ENCODE results near the gene IRGQ.
"Not testable (repeated sequence)": the region's sequence is repeated elsewhere in the genome, so short reads cannot be mapped to it uniquely, and the experiment has no call there.

The IRGQ gene

DNA sequence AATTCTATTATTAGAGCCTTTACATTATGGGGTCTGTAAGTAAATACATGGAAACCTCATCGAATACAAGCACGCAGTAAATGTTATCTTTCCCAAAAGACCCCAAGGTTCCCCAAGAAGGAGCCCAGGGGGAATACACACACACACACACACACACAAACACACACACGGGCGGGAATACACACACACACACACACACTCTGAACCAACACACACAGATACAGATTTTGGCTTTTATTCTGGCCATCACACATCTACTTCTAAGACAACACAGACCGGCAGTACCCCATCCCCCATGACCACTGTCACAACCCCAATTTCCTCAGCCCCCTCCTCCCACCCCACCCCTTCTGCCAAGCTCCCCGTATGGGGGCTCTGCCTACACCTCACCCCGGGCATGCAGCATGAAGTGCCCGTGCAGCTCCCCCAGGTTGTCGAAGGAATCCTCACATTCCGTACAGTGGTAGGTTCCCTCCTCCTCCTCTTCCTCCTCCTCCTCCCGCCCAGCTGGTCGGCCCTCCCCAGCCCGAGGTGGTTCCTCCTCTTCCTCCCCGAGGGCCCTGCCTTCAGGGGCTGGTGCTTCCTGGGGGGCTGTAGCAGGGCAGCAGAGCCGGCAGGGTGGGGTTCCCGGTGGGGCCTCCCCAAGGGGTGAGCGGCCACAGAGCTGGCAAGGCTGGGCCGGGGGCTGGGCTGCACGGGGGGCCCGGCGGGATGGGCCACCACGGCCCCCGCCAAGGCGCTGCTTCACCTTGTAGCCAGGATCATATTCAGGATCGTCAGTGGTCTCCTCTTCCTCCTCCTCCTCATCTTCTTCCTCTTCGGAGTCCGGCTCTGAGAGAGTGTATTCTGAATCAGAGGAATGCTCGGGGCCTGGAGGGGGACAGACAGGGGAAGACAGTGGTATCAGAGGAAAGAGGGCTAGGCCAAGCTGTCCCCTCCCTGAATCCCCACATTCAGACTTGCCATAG lies 11.6 kb upstream of the IRGQ start:
- Histone ChIP-seq H3K36me3 (ENCODE audit: control insufficient read depth, insufficient read depth, low read length, severe bottlenecking) (peaks cover 17% of the 10 kb centered on the region), H3K9me3 (ENCODE audit: control insufficient read depth, low read length) (no peaks in the 10 kb centered on the region), H3K4me1 (ENCODE audit: control insufficient read depth, insufficient read depth, low read length) (no peaks in the 10 kb centered on the region), H3K4me3 (ENCODE audit: low read length) (no peak overlapping the region), H3K9ac (ENCODE audit: low read length) (no peak overlapping the region), H3K27me3 (replicated peaks; ENCODE audit: control insufficient read depth, insufficient read depth, low read length) (no peaks in the 10 kb centered on the region)
- no peak for DNase-seq (ENCODE audit: low read depth)

DNA sequence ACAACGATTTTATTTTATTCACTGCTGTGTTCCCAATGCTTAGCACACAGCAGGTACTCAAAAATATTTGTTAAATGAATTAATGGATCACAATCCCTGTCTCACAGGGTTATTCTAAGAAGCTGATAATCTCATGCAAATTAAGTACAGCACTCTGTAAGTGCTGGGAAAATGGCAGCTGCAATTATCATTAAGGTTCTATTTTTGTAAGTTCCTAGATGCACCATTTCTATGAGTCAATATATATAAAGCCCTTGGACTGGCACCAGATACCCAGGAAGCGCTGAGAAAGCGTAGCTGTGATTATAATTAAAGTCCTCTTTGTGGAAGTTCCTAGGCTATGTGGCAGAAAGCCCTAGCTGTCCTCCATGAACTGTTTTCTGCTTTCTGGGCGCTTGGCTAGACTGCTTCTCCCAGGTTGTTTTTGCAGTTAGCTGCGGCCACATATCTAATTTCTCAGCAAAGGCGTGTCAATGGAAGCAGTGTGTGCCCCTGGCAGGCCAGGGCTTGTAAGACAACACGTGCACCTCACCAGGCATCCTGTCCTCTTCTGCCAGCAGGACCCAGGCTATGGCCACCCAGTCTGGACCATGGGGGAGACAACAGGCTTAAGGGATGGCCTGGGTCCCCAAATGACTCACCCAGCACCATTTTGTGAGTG lies 10.8 kb upstream of the IRGQ start:
- H3K4me3 ChIP-seq (ENCODE audit: low read length): no peak overlapping the region
- H3K4me1 ChIP-seq (ENCODE audit: control insufficient read depth, insufficient read depth, low read length): no peaks in the 10 kb centered on the region
- DNase-seq (ENCODE audit: low read depth): no peak
- peaks cover 10% of the 10 kb centered on the region for H3K36me3 ChIP-seq (ENCODE audit: control insufficient read depth, insufficient read depth, low read length, severe bottlenecking)
- H3K9me3 ChIP-seq (ENCODE audit: control insufficient read depth, low read length): no peaks in the 10 kb centered on the region
- no peaks in the 10 kb centered on the region for H3K27me3 ChIP-seq (replicated peaks; ENCODE audit: control insufficient read depth, insufficient read depth, low read length)
- no peak overlapping the region for H3K9ac ChIP-seq (ENCODE audit: low read length)

DNA sequence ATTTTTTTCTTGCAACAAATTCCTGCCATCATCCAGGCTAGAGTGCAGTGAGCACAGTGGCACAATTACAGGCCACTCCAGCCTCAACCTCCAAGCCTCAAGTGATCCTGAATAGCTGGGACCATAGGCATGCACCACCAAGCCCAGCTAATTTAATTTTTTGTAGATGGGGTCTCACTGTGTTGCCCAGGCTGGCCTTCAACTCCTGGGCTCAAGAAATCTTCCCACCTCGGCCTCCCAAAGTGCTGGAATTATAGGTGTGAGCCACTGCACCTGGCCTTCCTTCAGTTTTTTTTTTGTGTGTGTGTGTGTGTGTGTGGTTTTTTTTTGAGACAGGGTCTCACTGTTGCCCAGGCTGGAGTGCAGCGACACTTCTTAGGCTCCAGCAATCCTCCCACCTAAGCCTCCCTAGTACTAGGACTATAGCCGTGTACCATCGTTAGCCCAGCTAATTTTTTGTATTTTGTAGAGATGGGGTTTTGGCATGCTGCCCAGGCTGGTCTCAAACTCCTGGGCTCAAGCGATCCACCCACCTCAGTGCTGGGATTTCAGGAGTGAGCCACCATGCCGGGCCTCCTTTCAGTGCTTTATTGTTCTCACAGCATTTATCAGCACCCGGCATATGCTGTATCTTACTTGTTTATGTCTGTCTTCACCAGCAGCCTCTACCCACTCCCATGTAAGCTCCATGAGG lies 10.1 kb upstream of the IRGQ start:
- no peaks in the 10 kb centered on the region for H3K4me1 ChIP-seq (ENCODE audit: control insufficient read depth, insufficient read depth, low read length)
- H3K27me3 ChIP-seq (replicated peaks; ENCODE audit: control insufficient read depth, insufficient read depth, low read length): no peaks in the 10 kb centered on the region
- H3K4me3 ChIP-seq (ENCODE audit: low read length): no peak overlapping the region
- no peak for DNase-seq (ENCODE audit: low read depth)
- H3K36me3 ChIP-seq (ENCODE audit: control insufficient read depth, insufficient read depth, low read length, severe bottlenecking): peaks cover 12% of the 10 kb centered on the region
- H3K9me3 ChIP-seq (ENCODE audit: control insufficient read depth, low read length): no peaks in the 10 kb centered on the region
- H3K9ac ChIP-seq (ENCODE audit: low read length): no peak overlapping the region

DNA sequence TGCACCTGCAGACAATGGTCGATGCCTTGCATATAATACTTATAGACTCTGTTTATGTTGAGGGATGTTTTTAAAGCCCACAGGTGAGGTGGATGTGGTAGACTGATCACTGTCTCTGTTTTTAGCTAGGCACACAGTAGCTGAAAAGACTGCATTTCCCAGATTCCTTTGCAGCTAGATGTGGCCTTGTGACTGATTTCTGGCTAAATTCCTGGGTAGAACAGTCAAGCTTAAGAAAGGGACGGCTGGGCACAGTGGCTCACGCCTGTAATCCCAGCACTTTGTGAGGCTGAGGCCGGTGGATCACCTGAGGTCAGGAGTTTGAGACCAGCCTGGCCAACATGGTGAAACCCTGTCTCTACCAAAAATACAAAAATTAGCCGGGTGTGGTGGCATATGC lies 4.4 kb upstream of the IRGQ start:
- H3K27me3 ChIP-seq (replicated peaks; ENCODE audit: control insufficient read depth, insufficient read depth, low read length); H3K9me3 ChIP-seq (ENCODE audit: control insufficient read depth, low read length); DNase-seq (ENCODE audit: low read depth): not testable (repeated sequence)

DNA sequence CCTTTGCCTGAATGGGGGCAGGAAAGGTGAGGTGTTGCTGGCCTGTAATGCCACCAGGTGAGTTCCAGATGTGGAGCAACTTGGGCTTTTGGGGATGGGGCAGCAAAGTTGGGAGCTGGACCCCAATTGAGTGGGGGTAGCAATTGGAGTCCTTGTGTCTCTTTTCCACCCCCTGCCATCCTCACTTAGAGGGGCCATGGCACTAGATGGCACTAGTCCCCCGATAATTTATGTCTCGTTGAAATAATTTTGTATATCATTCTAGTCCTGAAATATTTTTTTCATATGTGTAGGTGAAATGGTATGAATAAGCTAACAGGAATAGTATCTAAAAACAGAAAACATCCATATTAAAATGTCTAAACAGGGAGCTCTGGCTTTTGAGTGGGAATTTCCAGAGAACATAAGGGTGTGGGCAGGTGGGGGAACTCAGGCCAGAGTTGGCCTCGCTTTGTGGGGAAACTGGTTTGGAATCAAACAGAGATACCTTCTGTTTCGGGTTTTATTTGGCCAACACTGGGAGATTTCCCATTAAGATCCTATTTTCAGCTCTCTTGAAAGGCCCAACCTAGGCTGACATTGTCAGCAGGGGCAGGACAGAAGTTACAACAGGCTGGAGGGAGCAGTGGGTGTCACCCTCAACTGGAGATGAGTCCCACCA lies 3.8 kb upstream of the IRGQ start:
- no peaks in the 10 kb centered on the region for H3K9me3 ChIP-seq (ENCODE audit: control insufficient read depth, low read length)
- no peaks in the 10 kb centered on the region for H3K27me3 ChIP-seq (replicated peaks; ENCODE audit: control insufficient read depth, insufficient read depth, low read length)
- peaks cover 22% of the 10 kb centered on the region for H3K36me3 ChIP-seq (ENCODE audit: control insufficient read depth, insufficient read depth, low read length, severe bottlenecking)
- H3K4me1 ChIP-seq (ENCODE audit: control insufficient read depth, insufficient read depth, low read length): peaks cover 16% of the 10 kb centered on the region
- no peak overlapping the region for H3K9ac ChIP-seq (ENCODE audit: low read length)
- DNase-seq (ENCODE audit: low read depth): no peak
- H3K4me3 ChIP-seq (ENCODE audit: low read length): no peak overlapping the region

More for the DNA sequence above, 4.4 kb upstream of the IRGQ start:
- Histone ChIP-seq H3K4me1 (ENCODE audit: control insufficient read depth, insufficient read depth, low read length) (peaks cover 16% of the 10 kb centered on the region), H3K36me3 (ENCODE audit: control insufficient read depth, insufficient read depth, low read length, severe bottlenecking) (peaks cover 22% of the 10 kb centered on the region)
- H3K9ac ChIP-seq (ENCODE audit: low read length); H3K4me3 ChIP-seq (ENCODE audit: low read length): not testable (repeated sequence)

DNA sequence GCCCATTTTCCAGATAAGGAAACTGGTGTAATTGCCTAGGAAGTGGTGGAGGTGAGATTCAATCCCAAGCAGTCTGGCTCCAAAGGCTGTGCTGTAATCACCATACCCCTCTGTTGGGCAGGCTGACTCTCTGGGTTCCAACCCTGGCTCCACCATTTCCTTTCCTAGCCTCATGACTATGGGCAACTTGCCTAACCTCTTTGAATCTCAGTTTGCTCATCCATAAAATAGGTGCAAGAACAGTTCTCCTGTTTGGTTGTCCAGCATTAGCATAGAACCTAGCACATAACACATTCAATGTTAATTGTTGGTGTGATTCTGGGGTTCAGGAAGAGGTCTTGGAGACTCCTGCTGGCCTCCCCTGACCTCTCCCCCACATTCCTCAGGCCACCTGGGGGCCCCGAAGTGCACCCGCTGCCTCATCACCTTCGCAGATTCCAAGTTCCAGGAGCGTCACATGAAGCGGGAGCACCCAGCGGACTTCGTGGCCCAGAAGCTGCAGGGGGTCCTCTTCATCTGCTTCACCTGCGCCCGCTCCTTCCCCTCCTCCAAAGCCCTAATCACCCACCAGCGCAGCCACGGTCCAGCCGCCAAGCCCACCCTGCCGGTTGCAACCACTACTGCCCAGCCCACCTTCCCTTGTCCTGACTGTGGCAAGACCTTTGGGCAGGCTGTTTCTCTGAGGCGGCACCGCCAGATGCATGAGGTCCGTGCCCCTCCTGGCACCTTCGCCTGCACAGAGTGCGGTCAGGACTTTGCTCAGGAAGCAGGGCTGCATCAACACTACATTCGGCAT lies 2.7 kb upstream of the IRGQ start:
- no peaks in the 10 kb centered on the region for H3K27me3 ChIP-seq (replicated peaks; ENCODE audit: control insufficient read depth, insufficient read depth, low read length)
- no peaks in the 10 kb centered on the region for H3K9me3 ChIP-seq (ENCODE audit: control insufficient read depth, low read length)
- no peak overlapping the region for H3K9ac ChIP-seq (ENCODE audit: low read length)
- no peak overlapping the region for H3K4me3 ChIP-seq (ENCODE audit: low read length)
- H3K36me3 ChIP-seq (ENCODE audit: control insufficient read depth, insufficient read depth, low read length, severe bottlenecking): peaks cover 23% of the 10 kb centered on the region
- no peak for DNase-seq (ENCODE audit: low read depth)
- H3K4me1 ChIP-seq (ENCODE audit: control insufficient read depth, insufficient read depth, low read length): peaks cover 25% of the 10 kb centered on the region

DNA sequence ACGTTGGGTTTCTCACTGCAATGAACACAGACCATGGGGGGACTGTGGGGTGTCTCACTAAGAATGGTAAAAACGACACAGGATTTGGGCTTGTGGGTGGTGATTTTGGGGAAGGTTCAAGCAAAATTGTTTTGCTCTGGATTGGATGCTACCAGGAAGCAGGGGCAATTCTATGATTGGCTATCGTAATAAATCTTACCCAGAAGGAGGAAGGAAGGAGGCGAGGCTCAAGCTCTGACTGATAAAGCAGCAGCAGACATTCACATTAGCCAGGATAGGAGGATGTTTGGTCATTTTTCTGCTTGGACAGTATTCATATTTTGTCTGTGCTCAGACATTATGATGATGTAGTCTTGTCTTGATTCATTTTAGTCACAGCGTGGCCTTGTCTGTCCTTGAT lies 1.9 kb upstream of the IRGQ start:
- no peaks in the 10 kb centered on the region for H3K27me3 ChIP-seq (replicated peaks; ENCODE audit: control insufficient read depth, insufficient read depth, low read length)
- H3K4me1 ChIP-seq (ENCODE audit: control insufficient read depth, insufficient read depth, low read length): peaks cover 28% of the 10 kb centered on the region
- H3K36me3 ChIP-seq (ENCODE audit: control insufficient read depth, insufficient read depth, low read length, severe bottlenecking): peaks cover 31% of the 10 kb centered on the region
- H3K9me3 ChIP-seq (ENCODE audit: control insufficient read depth, low read length): no peaks in the 10 kb centered on the region
- DNase-seq (ENCODE audit: low read depth): no peak
- H3K9ac ChIP-seq (ENCODE audit: low read length): peak overlapping the region; percentile 95
- peak overlapping the region; percentile 90 for H3K4me3 ChIP-seq (ENCODE audit: low read length)

DNA sequence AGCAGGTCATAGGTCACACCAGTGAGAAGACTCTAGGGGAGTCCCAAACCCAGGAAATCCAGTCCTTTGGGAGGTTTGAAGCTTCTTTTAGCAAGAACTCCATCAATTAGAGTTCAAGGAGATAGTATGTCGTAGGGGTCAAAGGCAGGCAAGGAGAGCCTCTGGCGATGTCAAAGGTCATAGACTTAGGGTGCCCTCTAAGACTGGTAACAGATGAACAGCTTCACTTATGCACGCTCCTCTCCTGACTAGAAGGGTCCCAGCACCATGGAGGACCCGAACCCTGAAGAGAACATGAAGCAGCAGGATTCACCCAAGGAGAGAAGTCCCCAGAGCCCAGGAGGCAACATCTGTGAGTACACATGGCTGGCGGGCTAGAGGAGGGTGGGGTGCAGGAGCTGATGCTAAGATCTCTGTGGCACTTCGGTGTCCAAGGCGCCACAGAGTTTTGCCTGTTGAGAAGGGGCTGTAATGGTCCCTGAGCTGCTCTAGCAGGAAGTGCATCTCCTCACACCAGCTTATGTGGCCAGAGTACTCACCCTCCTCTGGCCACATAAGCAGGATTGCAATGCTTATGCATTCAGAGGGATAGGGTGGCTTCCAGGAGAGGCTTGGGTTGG lies 1.0 kb upstream of the IRGQ start:
- peaks cover 28% of the 10 kb centered on the region for H3K4me1 ChIP-seq (ENCODE audit: control insufficient read depth, insufficient read depth, low read length)
- peak; percentile 14 for DNase-seq (ENCODE audit: low read depth)
- H3K4me3 ChIP-seq (ENCODE audit: low read length): peak overlapping the region; percentile 90
- no peaks in the 10 kb centered on the region for H3K27me3 ChIP-seq (replicated peaks; ENCODE audit: control insufficient read depth, insufficient read depth, low read length)
- H3K9me3 ChIP-seq (ENCODE audit: control insufficient read depth, low read length): no peaks in the 10 kb centered on the region
- peaks cover 37% of the 10 kb centered on the region for H3K36me3 ChIP-seq (ENCODE audit: control insufficient read depth, insufficient read depth, low read length, severe bottlenecking)
- H3K9ac ChIP-seq (ENCODE audit: low read length): peak overlapping the region; percentile 95

DNA sequence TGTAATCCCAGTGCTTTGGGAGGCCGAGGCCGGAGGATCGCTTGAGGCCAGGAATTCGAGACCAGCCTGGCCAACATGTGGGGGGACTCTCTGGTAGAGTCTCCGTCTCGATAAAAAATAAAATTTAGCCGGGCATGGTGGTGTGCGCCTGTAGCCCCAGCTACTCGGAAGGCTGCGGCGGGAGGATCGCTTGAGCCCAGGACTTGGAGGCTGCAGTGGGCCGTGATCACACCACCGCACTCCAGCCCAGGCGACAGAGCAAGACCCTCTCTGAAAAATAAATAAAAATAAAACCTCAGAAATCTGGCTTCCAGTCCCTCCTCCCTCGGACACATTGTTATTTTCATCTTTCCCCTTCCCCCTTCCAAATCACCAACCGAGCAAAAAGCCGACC lies 332 bp downstream of the IRGQ start:
- Histone ChIP-seq H3K36me3 (ENCODE audit: control insufficient read depth, insufficient read depth, low read length, severe bottlenecking) (peaks cover 40% of the 10 kb centered on the region), H3K4me3 (ENCODE audit: low read length) (peak overlapping the region; percentile 90), H3K9ac (ENCODE audit: low read length) (peak overlapping the region; percentile 95), H3K9me3 (ENCODE audit: control insufficient read depth, low read length) (no peaks in the 10 kb centered on the region), H3K4me1 (ENCODE audit: control insufficient read depth, insufficient read depth, low read length) (peaks cover 28% of the 10 kb centered on the region), H3K27me3 (replicated peaks; ENCODE audit: control insufficient read depth, insufficient read depth, low read length) (no peaks in the 10 kb centered on the region)
- DNase-seq (ENCODE audit: low read depth): no peak

Measured in adipocyte (in vitro differentiated cells).